OCI-LY1 (cell line): ENCODE data around the gene KRTCAP3.

Experiments used
- EZH2 ChIP-seq: fragments of 200-600 bp; sonication (generic), shearing (Covaris generic); IDR thresholded peaks from 2 replicates; pipeline ENCODE4 v1.8.0; 2017; ENCODE audit warnings: borderline replicate concordance, mixed run types, mild to moderate bottlenecking, antibody characterized with exemption, low read length, moderate library complexity, mixed read lengths
- TF ChIP-seq, protein P1 (sequence below): fragments of 200-600 bp; sonication (generic), shearing (Covaris generic); IDR thresholded peaks from 2 replicates; pipeline ENCODE4 v1.5.1; 2017; ENCODE audit warnings: mild to moderate bottlenecking, antibody characterized with exemption, low read length, moderate library complexity, mixed read lengths

- TF ChIP-seq, protein P1, sequence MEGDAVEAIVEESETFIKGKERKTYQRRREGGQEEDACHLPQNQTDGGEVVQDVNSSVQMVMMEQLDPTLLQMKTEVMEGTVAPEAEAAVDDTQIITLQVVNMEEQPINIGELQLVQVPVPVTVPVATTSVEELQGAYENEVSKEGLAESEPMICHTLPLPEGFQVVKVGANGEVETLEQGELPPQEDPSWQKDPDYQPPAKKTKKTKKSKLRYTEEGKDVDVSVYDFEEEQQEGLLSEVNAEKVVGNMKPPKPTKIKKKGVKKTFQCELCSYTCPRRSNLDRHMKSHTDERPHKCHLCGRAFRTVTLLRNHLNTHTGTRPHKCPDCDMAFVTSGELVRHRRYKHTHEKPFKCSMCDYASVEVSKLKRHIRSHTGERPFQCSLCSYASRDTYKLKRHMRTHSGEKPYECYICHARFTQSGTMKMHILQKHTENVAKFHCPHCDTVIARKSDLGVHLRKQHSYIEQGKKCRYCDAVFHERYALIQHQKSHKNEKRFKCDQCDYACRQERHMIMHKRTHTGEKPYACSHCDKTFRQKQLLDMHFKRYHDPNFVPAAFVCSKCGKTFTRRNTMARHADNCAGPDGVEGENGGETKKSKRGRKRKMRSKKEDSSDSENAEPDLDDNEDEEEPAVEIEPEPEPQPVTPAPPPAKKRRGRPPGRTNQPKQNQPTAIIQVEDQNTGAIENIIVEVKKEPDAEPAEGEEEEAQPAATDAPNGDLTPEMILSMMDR: no peak
- no peak for TF ChIP-seq EZH2
Observed at GRCh38 chr2:27493948-27494283, 51.7 kb downstream of the KRTCAP3 start.
